H9 (cell line): ENCODE data around the gene GAGE13. TPM values are rescaled to one million over a fixed set of nuclear protein-coding genes. Genes with fewer than 3 reads are reported as not detected.
A peak's percentile ranks its signal among the peaks of the same experiment; 100 is the strongest.

Source experiments
- DNase-seq: peaks from one replicate; pipeline ENCODE4 v3.0.0-alpha.2; 2017
- H2AFZ ChIP-seq: one replicate; pipeline ENCODE4 v1.6.1; 2013; ENCODE audit warnings: mild to moderate bottlenecking, low read length, control low read depth, moderate library complexity
- H2AK5ac ChIP-seq: 2 replicates; pipeline ENCODE4 v1.6.1; 2013; ENCODE audit warnings: low read length, control low read depth, mixed read lengths; ENCODE audit not compliant: insufficient read length
- H2BK120ac ChIP-seq: one replicate; pipeline ENCODE4 v1.6.1; 2013; ENCODE audit warnings: low read depth, mild to moderate bottlenecking, low read length, control low read depth, inconsistent platforms; ENCODE audit not compliant: poor library complexity, severe bottlenecking
- H2BK12ac ChIP-seq: 2 replicates; pipeline ENCODE4 v1.6.1; 2013; ENCODE audit warnings: low read length, control low read depth, mixed read lengths, low read depth; ENCODE audit not compliant: insufficient read length
- H2BK15ac ChIP-seq: 2 replicates; pipeline ENCODE4 v1.6.1; 2013; ENCODE audit warnings: low read depth, low read length, control low read depth
- H2BK20ac ChIP-seq: one replicate; pipeline ENCODE4 v1.6.1; 2013; ENCODE audit warnings: low read depth, mild to moderate bottlenecking, low read length, control low read depth, inconsistent platforms; ENCODE audit not compliant: poor library complexity, severe bottlenecking
- H2BK5ac ChIP-seq: 2 replicates; pipeline ENCODE4 v1.6.1; 2013; ENCODE audit warnings: low read length, control low read depth, mixed read lengths; ENCODE audit not compliant: insufficient read length
- H3K14ac ChIP-seq: 2 replicates; pipeline ENCODE4 v1.6.1; 2013; ENCODE audit warnings: low read length, control low read depth; ENCODE audit not compliant: insufficient read depth
- H3K18ac ChIP-seq: 2 replicates; pipeline ENCODE4 v1.6.1; 2013; ENCODE audit warnings: low read depth, mild to moderate bottlenecking, mixed read lengths, low read length, control low read depth; ENCODE audit not compliant: insufficient read length
- H3K23ac ChIP-seq: 2 replicates; pipeline ENCODE4 v1.6.1; 2013; ENCODE audit warnings: low read length, control low read depth, mixed read lengths, low read depth; ENCODE audit not compliant: insufficient read length
- H3K23me2 ChIP-seq: 2 replicates; pipeline ENCODE4 v1.6.1; 2013; ENCODE audit warnings: low read depth, mild to moderate bottlenecking, mixed read lengths, low read length, control low read depth; ENCODE audit not compliant: insufficient read length, poor library complexity, severe bottlenecking
- H3K27ac ChIP-seq: 2 replicates; pipeline ENCODE4 v1.5.1; 2013; ENCODE audit warnings: low read length, control low read depth, mixed read lengths, low read depth; ENCODE audit not compliant: insufficient read length
- H3K27me3 ChIP-seq: 2 replicates; pipeline ENCODE4 v1.6.1; 2013; ENCODE audit warnings: low read length, control low read depth, inconsistent platforms; ENCODE audit not compliant: insufficient read depth
- H3K4ac ChIP-seq: 2 replicates; pipeline ENCODE4 v1.6.1; 2013; ENCODE audit warnings: low read depth, mild to moderate bottlenecking, control low read depth, inconsistent platforms, low read length, moderate library complexity
- H3K4me1 ChIP-seq: 2 replicates; pipeline ENCODE4 v1.6.1; 2013; ENCODE audit warnings: low read length, control low read depth, inconsistent platforms; ENCODE audit not compliant: insufficient read depth
- H3K4me2 ChIP-seq: 2 replicates; pipeline ENCODE4 v1.6.1; 2013; ENCODE audit warnings: low read length, control low read depth, mixed read lengths; ENCODE audit not compliant: insufficient read length, insufficient read depth
- H3K56ac ChIP-seq: 2 replicates; pipeline ENCODE4 v1.6.1; 2013; ENCODE audit warnings: low read depth, mild to moderate bottlenecking, mixed read lengths, low read length, control low read depth; ENCODE audit not compliant: insufficient read length
- H3K79me1 ChIP-seq: 2 replicates; pipeline ENCODE4 v1.6.1; 2013; ENCODE audit warnings: low read depth, mild to moderate bottlenecking, moderate library complexity, low read length, control low read depth, inconsistent platforms; ENCODE audit not compliant: insufficient read depth, poor library complexity, severe bottlenecking
- H3K79me2 ChIP-seq: 2 replicates; pipeline ENCODE4 v1.6.1; 2013; ENCODE audit warnings: low read length, control low read depth, inconsistent platforms; ENCODE audit not compliant: insufficient read depth
- H3K9ac ChIP-seq: 2 replicates; pipeline ENCODE4 v1.6.1; 2013; ENCODE audit warnings: low read length, control low read depth, mixed read lengths; ENCODE audit not compliant: insufficient read length; ENCODE audit errors: extremely low read depth
- H3K9me3 ChIP-seq: one replicate; pipeline ENCODE4 v1.6.1; 2013; ENCODE audit warnings: low read depth, low read length, inconsistent platforms; ENCODE audit not compliant: control insufficient read depth
- H3T11ph ChIP-seq: one replicate; pipeline ENCODE4 v1.6.1; 2013; ENCODE audit warnings: mild to moderate bottlenecking, low read length, control low read depth, inconsistent platforms
- H4K20me1 ChIP-seq: one replicate; pipeline ENCODE4 v1.6.1; 2013; ENCODE audit not compliant: control insufficient read depth, insufficient read length, insufficient read depth
- H4K5ac ChIP-seq: 2 replicates; pipeline ENCODE4 v1.6.1; 2013; ENCODE audit warnings: low read depth, mild to moderate bottlenecking, mixed read lengths, low read length, control low read depth; ENCODE audit not compliant: insufficient read length
- H4K8ac ChIP-seq: replicated peaks from 2 replicates; pipeline ENCODE4 v1.6.1; 2013; ENCODE audit warnings: low read length, control low read depth, mixed read lengths, low read depth; ENCODE audit not compliant: insufficient read length
- H4K91ac ChIP-seq: 2 replicates; pipeline ENCODE4 v1.6.1; 2013; ENCODE audit warnings: low read depth, mild to moderate bottlenecking, moderate library complexity, mixed read lengths, low read length, control low read depth; ENCODE audit not compliant: insufficient read length
- H3K27ac Mint-ChIP-seq, 3 experiments: 2 replicates in 2 of 3; 3 replicates in 1 of 3; pipeline ENCODE4 v1.8.0; 2020 to 2021; ENCODE audit warnings: mixed read lengths in 3 of 3, mild to moderate bottlenecking in 1 of 3, moderate library complexity in 1 of 3
- H3K27me3 Mint-ChIP-seq: 2 replicates; pipeline ENCODE4 v1.8.0; 2021; ENCODE audit warnings: low read depth, mild to moderate bottlenecking, moderate library complexity, mixed read lengths
- H3K36me3 Mint-ChIP-seq, 3 experiments: 2 replicates in 2 of 3; 3 replicates in 1 of 3; pipeline ENCODE4 v1.8.0; 2020 to 2021; ENCODE audit warnings: low read depth in 3 of 3, mixed read lengths in 3 of 3; ENCODE audit not compliant: insufficient read depth in 1 of 3
- H3K4me1 Mint-ChIP-seq, 2 experiments: 2 replicates each; pipeline ENCODE4 v1.8.0; 2020; ENCODE audit warnings: mixed read lengths in 2 of 2
- H3K4me3 Mint-ChIP-seq, 2 experiments: 2 replicates in 1 of 2; 3 replicates in 1 of 2; pipeline ENCODE4 v1.8.0; 2020 to 2021; ENCODE audit warnings: mild to moderate bottlenecking in 2 of 2, mixed read lengths in 2 of 2, moderate library complexity in 1 of 2
- H3K9me3 Mint-ChIP-seq, 2 experiments: 2 replicates in 1 of 2; 3 replicates in 1 of 2; pipeline ENCODE4 v1.8.0; 2020; ENCODE audit warnings: mild to moderate bottlenecking in 2 of 2, mixed read lengths in 2 of 2, moderate library complexity in 1 of 2
- CTCF ChIP-seq: fragments of 200-600 bp; sonication (generic); conservative IDR thresholded peaks from 3 replicates; pipeline ENCODE4 v1.8.0; 2021; ENCODE audit warnings: antibody characterized with exemption, mild to moderate bottlenecking
- WGBS: extraction: QIAGEN DNeasy Blood & Tissue Kit; methylation state at CpG from one replicate; pipeline ENCODE4 v1.1.7; 2013; ENCODE audit warnings: missing lambda C conversion rate, low lambda C conversion rate, mixed read lengths; ENCODE audit not compliant: insufficient read length; ENCODE audit errors: extremely low coverage; 5-methylcytosine and 5-hydroxymethylcytosine counted together
- total RNA-seq: library from RNA; stranded (reverse); gene quantifications from 2 replicates; pipeline ENCODE4 v1.2.1, GENCODE V29; 2021

Gene GAGE13
- total RNA-seq, 1 experiment from 2014 or later, result not detected

GRCh38 chrX:49309401-49309981, 21.9 kb upstream of the GAGE13 start:
- Histone ChIP-seq H4K20me1 (no peaks in the 10 kb centered on the region), H3K79me1 (no peaks in the 10 kb centered on the region), H2BK12ac (no peak overlapping the region), H3K4ac (no peak overlapping the region), H3K14ac (no peak overlapping the region), H3K23ac (no peak overlapping the region), H3K23me2 (no peaks in the 10 kb centered on the region), H3K9me3 (peaks cover 24% of the 10 kb centered on the region), H4K8ac (no peak overlapping the region), H3K18ac (peak overlapping the region; percentile 67), H4K5ac (no peak overlapping the region), H2AK5ac (no peak overlapping the region), H3K9ac (no peak overlapping the region), H3K27ac (peak overlapping the region; percentile 59), H3K4me1 (peaks cover 4% of the 10 kb centered on the region; the same call in 1 of the 2 replicates), H3K56ac (no peak overlapping the region), H3T11ph (peak overlapping the region; percentile 53), H2AFZ (no peak overlapping the region), H4K91ac (no peak overlapping the region), H2BK15ac (no peak overlapping the region), H3K4me2 (peak overlapping the region; percentile 53), H2BK120ac (no peak overlapping the region), H3K79me2 (no peaks in the 10 kb centered on the region), H2BK20ac (no peak overlapping the region), H2BK5ac (no peak overlapping the region), H3K27me3 (no peaks in the 10 kb centered on the region)
- Mint-ChIP-seq H3K4me1 (peaks cover 38 to 46% of the 10 kb centered on the region in 2 experiments), H3K9me3 (peaks cover 62 to 64% of the 10 kb centered on the region in 2 experiments), H3K27ac (peak overlapping the region; percentile 95 to 97 (median 96)), H3K4me3 (peak overlapping the region; percentile 43 to 71), H3K27me3 (peaks cover 6% of the 10 kb centered on the region), H3K36me3 (peaks cover 0 to 10% (median 0%) of the 10 kb centered on the region in 3 experiments; a peak in 2 of 7 replicates)
- TF ChIP-seq CTCF, result no peak
- DNase-seq, result peak; percentile 51
- no CpG with 5 or more reads among the region's 8 CpGs for WGBS
